Measurements from ENCODE around the gene JAK3. TPM values are rescaled to one million over a fixed set of nuclear protein-coding genes. Genes with fewer than 3 reads are reported as not detected.

Gene JAK3
- total and polyA plus RNA-seq, 2 of the 4 experiments (the other 2 are of a cell fraction), result 0.36 to 1.5 TPM

DNA sequence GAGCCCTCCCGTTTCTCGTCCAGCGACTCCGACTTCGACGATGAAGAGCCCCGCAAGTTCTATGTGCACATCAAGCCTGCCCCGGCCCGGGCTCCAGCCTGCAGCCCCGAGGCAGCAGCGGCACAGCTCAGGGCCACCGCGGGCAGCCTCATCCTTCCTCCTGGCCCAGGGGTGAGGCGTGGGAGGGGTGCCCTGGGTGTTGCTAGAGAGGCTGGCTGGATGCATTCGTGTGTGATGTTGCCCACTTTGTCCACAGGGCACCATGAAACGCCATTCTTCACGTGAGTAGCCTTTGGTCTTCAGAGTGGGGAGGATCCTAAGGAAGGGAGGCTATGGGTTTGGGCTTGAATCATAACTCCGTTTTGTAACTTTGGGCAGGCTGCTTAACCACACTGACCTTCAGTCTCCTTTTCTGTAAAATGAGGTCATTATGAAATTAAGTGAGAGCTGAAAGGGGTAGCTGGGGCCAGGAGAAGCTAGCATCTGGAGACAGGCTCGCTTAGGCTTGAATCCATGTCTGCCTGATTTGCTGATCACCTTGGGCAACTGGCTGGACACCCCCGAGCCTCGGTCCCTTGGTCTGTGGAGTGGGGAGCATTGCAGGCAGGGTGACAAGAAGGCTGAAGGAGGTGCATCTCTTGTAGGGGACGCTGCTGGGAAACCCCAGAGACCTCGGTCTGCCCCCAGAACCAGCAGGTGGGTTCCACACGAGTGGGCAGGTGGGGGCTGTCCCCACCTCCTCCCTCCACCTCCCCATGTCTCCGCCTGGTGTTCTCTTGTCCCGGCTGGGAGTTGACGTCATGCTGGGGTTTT is 71.6 kb downstream of the JAK3 start (continued):
- TF ChIP-seq, protein P1, sequence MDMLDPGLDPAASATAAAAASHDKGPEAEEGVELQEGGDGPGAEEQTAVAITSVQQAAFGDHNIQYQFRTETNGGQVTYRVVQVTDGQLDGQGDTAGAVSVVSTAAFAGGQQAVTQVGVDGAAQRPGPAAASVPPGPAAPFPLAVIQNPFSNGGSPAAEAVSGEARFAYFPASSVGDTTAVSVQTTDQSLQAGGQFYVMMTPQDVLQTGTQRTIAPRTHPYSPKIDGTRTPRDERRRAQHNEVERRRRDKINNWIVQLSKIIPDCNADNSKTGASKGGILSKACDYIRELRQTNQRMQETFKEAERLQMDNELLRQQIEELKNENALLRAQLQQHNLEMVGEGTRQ (IDR thresholded peaks at IDR 0.05; ENCODE audit: low read depth, low read length), result no peak

DNA sequence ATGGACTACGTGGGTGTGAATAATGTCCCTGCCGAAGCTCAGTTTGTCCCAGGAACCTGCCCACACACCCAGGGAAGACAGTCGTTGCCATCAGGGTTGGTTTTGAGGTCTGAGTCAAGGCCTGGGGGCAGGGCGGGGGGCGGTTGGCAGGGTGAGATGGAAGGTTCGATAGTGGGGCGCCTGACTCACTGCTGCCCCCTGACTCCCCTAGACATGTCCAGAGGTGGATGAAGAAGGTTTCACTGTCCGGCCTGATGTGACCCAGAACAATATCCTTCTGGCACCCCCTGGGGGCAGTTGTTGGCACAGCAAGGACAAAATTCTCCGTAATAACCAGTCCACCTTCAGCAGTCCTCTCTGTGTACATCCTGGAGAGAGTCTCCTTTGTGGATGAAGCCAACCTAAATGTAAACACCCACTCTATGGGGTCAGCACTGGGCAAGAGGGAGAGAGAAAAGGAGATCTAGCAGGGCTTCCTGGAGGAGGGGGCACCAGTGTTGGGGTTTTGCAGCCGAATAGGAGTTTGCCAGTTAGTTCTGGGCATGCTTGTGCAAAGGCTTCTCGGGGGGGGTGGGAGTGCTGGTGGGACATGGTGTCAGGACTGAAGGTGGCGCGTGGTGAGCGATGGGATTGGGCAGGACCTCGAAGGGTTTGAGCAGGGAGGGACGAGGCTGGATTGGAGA is 72.4 kb downstream of the JAK3 start:
- Histone ChIP-seq H2AK9ac (replicated peaks; ENCODE audit: low read depth, low read length, poor library complexity) (no peak overlapping the region), H4K20me1 (ENCODE audit: insufficient read depth, low read length) (no peaks in the 10 kb centered on the region), H3K4me1 (ENCODE audit: control insufficient read depth, insufficient read depth, low read length) (no peaks in the 10 kb centered on the region), H2AFZ (replicated peaks; ENCODE audit: low read length, poor library complexity) (no peak overlapping the region), H3K56ac (ENCODE audit: extremely low read depth, insufficient read depth, low read length) (no peak overlapping the region), H2BK20ac (ENCODE audit: low read depth, low read length) (no peak overlapping the region), H4K91ac (ENCODE audit: insufficient read depth, low read depth, low read length) (no peak overlapping the region), H4K5ac (ENCODE audit: low read depth, low read length) (no peak overlapping the region), H3K23ac (ENCODE audit: low read depth, low read length) (no peak overlapping the region), H4K8ac (ENCODE audit: low read depth in 2 of 2, low read length in 2 of 2) (no peak overlapping the region), H3K9ac (ENCODE audit: low read depth, low read length) (no peak overlapping the region), H3K27ac (ENCODE audit: insufficient read depth, low read length) (no peak overlapping the region), H2AK5ac (ENCODE audit: low read depth, low read length) (no peak overlapping the region), H3K4me2 (ENCODE audit: low read depth, low read length) (no peak overlapping the region), H3K9me3 (ENCODE audit: control insufficient read depth, insufficient read depth, low read length) (no peaks in the 10 kb centered on the region), H3K27me3 (ENCODE audit: control insufficient read depth, insufficient read depth, low read length) (peaks cover under 1% of the 10 kb centered on the region; the same call in 1 of the 2 replicates), H3K4ac (ENCODE audit: low read depth, low read length) (no peak overlapping the region), H2BK120ac (ENCODE audit: low read depth, low read length) (no peak overlapping the region), H3K36me3 (ENCODE audit: control insufficient read depth, insufficient read depth, low read length) (no peaks in the 10 kb centered on the region), H3K14ac (replicated peaks; ENCODE audit: low read depth, low read length) (no peak overlapping the region), H3K18ac (ENCODE audit: low read depth, low read length) (no peak overlapping the region), H3K4me3 (ENCODE audit: insufficient read depth, low read depth, low read length) (no peak overlapping the region), H3K9me1 (ENCODE audit: insufficient read depth, low read length) (no peaks in the 10 kb centered on the region), H2BK5ac (ENCODE audit: low read depth, low read length, poor library complexity, severe bottlenecking) (no peak overlapping the region), H2BK15ac (ENCODE audit: low read depth, low read length) (no peak overlapping the region), H3K79me1 (ENCODE audit: low read depth in 1 of 2, low read length in 2 of 2) (no peaks in the 10 kb centered on the region)
- peak; percentile 54; the same call in 1 of the 2 replicates for ATAC-seq (ENCODE audit: low read depth)
- BruUV-seq (replicated peaks), result no TSS peak
- intact Hi-C loops (cut with micrococcal nuclease) (loop anchor here (2.0 kb wide), 1 partner anchor 71 kb away; no protein-coding TSS in a partner anchor), dilution Hi-C loops (cut with HindIII; ENCODE audit: low sequenced_read_pairs, unreplicated experiment) (no loop called here), in situ Hi-C loops (cut with MboI; ENCODE audit: low sequenced_read_pairs) (no loop called here)
- no CpG with 5 or more reads among the region's 16 CpGs for WGBS, 2 experiments (ENCODE audit: extremely low coverage in 2 of 2, insufficient read length in 1 of 2)
- TF ChIP-seq NFE2L2 (IDR thresholded peaks at IDR 0.05; ENCODE audit: low read depth, low read length), result no peak
- TF ChIP-seq RCOR1 (IDR thresholded peaks at IDR 0.05; ENCODE audit: insufficient replicate concordance, low read length), result no peak
- TF ChIP-seq, protein P2, sequence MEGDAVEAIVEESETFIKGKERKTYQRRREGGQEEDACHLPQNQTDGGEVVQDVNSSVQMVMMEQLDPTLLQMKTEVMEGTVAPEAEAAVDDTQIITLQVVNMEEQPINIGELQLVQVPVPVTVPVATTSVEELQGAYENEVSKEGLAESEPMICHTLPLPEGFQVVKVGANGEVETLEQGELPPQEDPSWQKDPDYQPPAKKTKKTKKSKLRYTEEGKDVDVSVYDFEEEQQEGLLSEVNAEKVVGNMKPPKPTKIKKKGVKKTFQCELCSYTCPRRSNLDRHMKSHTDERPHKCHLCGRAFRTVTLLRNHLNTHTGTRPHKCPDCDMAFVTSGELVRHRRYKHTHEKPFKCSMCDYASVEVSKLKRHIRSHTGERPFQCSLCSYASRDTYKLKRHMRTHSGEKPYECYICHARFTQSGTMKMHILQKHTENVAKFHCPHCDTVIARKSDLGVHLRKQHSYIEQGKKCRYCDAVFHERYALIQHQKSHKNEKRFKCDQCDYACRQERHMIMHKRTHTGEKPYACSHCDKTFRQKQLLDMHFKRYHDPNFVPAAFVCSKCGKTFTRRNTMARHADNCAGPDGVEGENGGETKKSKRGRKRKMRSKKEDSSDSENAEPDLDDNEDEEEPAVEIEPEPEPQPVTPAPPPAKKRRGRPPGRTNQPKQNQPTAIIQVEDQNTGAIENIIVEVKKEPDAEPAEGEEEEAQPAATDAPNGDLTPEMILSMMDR (conservative IDR thresholded peaks at IDR 0.05; ENCODE audit: low read depth, low read length), result peak; percentile 65
- no peak for TF ChIP-seq BHLHE40 (IDR thresholded peaks at IDR 0.05; ENCODE audit: low read depth, low read length)
- no peak for TF ChIP-seq MAZ (IDR thresholded peaks at IDR 0.05; ENCODE audit: borderline replicate concordance, low read depth, low read length)
- TF ChIP-seq RAD21 (IDR thresholded peaks at IDR 0.05; ENCODE audit: low read length), result peak; percentile 51
- TF ChIP-seq CEBPB (IDR thresholded peaks at IDR 0.05; ENCODE audit: low read depth, low read length), result no peak
- TF ChIP-seq SMC3 (IDR thresholded peaks at IDR 0.05; ENCODE audit: low read depth, low read length), result peak; percentile 64
- TF ChIP-seq MXI1 (IDR thresholded peaks at IDR 0.05; ENCODE audit: borderline replicate concordance, low read depth, low read length), result no peak
- TF ChIP-seq MAFK (IDR thresholded peaks at IDR 0.05; ENCODE audit: low read depth, low read length), result no peak
- CTCF ChIA-PET, result no interaction called here
- POLR2A ChIA-PET (ENCODE audit: unreplicated experiment), result no interaction called here
- DNase-seq, result peak; percentile 19
